Upper lobe of right lung (tissue), 1 donor: ENCODE results near the gene RAB27A. TPM values are rescaled to one million over a fixed set of nuclear protein-coding genes. Genes with fewer than 3 reads are reported as not detected.

Source experiments
- ATAC-seq: fragments of 200-7000 bp; cut with Tn5 transposase; one replicate; pipeline ENCODE4 v1.9.1; 2020; ENCODE audit warnings: mild to moderate bottlenecking, moderate library complexity
- DNase-seq: peaks from one replicate; pipeline ENCODE4 v3.0.0-alpha.2; 2020
- H3K27ac ChIP-seq: fragments of 200-600 bp; one replicate; pipeline ENCODE4 v1.8.0; 2022
- H3K27me3 ChIP-seq: fragments of 200-600 bp; one replicate; pipeline ENCODE4 v1.8.0; 2022; ENCODE audit warnings: mild to moderate bottlenecking
- H3K36me3 ChIP-seq: fragments of 200-600 bp; one replicate; pipeline ENCODE4 v1.8.0; 2022
- H3K4me1 ChIP-seq: fragments of 200-600 bp; one replicate; pipeline ENCODE4 v1.8.0; 2022
- H3K4me3 ChIP-seq: fragments of 200-600 bp; one replicate; pipeline ENCODE4 v1.8.0; 2022; ENCODE audit warnings: mild to moderate bottlenecking
- H3K9me3 ChIP-seq: fragments of 200-600 bp; one replicate; pipeline ENCODE4 v1.8.0; 2022
- intact Hi-C: fragments of 100-400 bp; cut with DNase I; formaldehyde crosslinking; loops from one replicate; pipeline ENCODE4 v1.11.0; 2022
- total RNA-seq: library from RNA; stranded (reverse); fragmentation: NEBNext Ultra II Directional; extraction: Animal tissue kit (Norgen Biotek cat#: 25700); gene quantifications from one replicate; pipeline ENCODE4 v1.2.1, GENCODE V29; 2021
- TF ChIP-seq, protein P1 (sequence below): fragments of 200-600 bp; IDR thresholded peaks from one replicate; pipeline ENCODE4 v1.8.0; 2022; ENCODE audit warnings: antibody characterized with exemption
- donor health status: DM: no; HTN: yes; CAD: no; lungs with severe emphysema.

The RAB27A gene
- total RNA-seq, 1 donor from 2014 or later: 72.5 TPM

DNA sequence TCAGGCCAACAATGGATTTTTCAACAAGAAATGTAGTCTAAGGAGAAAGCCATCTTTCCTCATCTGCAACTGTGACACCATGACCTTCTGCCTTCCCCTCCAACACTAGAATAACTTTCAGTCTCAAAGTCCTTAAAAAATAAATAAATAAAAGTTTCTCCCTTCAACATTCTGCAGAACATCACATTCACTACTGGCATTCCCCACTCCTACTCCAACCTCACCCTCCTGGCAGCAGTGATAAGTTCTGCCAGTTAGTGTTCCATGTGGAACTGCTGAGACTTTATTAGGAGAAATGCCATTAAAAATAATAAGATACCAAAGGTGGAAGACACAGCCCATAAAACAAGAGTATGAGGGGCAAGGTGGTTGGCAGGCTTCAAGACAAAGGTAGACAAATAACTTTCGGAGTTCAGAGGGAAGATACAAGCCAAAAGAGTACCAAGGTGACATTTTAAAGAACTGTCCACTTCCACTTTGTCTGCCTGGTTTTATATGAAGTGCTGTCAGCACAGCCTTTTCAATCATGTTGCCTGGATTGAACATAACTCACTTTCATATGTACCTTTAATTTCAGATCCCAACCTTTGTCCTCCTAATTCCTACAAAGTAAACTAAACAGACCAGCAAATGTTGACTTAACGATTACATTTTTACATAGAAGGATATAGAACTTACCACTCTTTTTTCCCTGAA, 55.4 kb downstream of the RAB27A start:
- H3K36me3 ChIP-seq: peaks cover 10% of the 10 kb centered on the region
- no peak overlapping the region for H3K4me3 ChIP-seq
- no peak for ATAC-seq
- TF ChIP-seq, protein P1, sequence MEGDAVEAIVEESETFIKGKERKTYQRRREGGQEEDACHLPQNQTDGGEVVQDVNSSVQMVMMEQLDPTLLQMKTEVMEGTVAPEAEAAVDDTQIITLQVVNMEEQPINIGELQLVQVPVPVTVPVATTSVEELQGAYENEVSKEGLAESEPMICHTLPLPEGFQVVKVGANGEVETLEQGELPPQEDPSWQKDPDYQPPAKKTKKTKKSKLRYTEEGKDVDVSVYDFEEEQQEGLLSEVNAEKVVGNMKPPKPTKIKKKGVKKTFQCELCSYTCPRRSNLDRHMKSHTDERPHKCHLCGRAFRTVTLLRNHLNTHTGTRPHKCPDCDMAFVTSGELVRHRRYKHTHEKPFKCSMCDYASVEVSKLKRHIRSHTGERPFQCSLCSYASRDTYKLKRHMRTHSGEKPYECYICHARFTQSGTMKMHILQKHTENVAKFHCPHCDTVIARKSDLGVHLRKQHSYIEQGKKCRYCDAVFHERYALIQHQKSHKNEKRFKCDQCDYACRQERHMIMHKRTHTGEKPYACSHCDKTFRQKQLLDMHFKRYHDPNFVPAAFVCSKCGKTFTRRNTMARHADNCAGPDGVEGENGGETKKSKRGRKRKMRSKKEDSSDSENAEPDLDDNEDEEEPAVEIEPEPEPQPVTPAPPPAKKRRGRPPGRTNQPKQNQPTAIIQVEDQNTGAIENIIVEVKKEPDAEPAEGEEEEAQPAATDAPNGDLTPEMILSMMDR: no peak
- intact Hi-C loops: no loop called here
- no peaks in the 10 kb centered on the region for H3K4me1 ChIP-seq
- H3K9me3 ChIP-seq: no peaks in the 10 kb centered on the region
- DNase-seq: no peak
- no peaks in the 10 kb centered on the region for H3K27me3 ChIP-seq
- no peak overlapping the region for H3K27ac ChIP-seq

DNA sequence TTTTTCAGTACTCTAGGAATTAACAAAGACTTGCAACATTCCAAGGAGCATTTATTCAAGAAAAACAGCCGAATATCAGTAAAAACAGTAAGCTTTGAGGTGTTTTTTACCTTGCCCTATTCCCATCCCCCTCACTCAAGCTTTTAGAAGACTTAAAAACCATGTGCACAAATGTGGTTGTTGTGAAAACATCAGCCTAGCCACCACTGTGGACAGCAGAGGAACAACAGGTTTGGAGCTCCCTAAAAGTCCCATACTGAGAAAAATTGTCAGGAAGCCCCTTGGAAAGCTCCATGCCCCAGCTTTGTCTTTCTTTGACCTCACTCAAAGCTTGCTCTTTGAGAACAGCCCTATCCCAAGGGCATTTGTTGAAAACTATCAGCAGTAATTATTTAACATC, 58.2 kb downstream of the RAB27A start:
- Histone ChIP-seq H3K27ac (no peak overlapping the region), H3K9me3 (no peaks in the 10 kb centered on the region), H3K27me3 (no peaks in the 10 kb centered on the region), H3K36me3 (peaks cover 27% of the 10 kb centered on the region), H3K4me3 (no peak overlapping the region), H3K4me1 (no peaks in the 10 kb centered on the region)
- ATAC-seq: no peak
- TF ChIP-seq, protein P1: no peak
- no peak for DNase-seq
- intact Hi-C loops: no loop called here

DNA sequence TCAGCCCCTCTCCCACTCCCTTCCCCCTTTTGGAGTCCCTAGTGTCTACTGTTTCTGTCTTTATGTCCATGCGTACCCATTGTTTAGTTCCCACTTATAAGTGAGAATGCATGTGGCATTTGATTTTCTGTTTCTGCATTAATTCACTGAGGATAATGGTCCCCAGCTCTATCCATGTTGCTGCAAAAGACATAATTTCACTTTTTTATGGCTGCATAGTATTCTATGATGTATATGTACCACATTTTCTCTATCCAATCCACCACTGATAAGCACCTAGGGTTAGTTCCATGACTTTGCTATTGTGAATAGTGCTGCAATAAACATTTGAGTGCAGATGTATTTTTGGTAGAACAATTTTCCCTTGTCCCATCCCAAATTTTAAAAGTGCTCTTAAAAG, 58.7 kb downstream of the RAB27A start:
- H3K4me3 ChIP-seq: no peak overlapping the region
- peaks cover 32% of the 10 kb centered on the region for H3K36me3 ChIP-seq
- ATAC-seq: no peak
- TF ChIP-seq, protein P1: no peak
- no peak overlapping the region for H3K27ac ChIP-seq
- no peaks in the 10 kb centered on the region for H3K9me3 ChIP-seq
- no peaks in the 10 kb centered on the region for H3K27me3 ChIP-seq
- H3K4me1 ChIP-seq: no peaks in the 10 kb centered on the region
- DNase-seq: no peak
- intact Hi-C loops: no loop called here

DNA sequence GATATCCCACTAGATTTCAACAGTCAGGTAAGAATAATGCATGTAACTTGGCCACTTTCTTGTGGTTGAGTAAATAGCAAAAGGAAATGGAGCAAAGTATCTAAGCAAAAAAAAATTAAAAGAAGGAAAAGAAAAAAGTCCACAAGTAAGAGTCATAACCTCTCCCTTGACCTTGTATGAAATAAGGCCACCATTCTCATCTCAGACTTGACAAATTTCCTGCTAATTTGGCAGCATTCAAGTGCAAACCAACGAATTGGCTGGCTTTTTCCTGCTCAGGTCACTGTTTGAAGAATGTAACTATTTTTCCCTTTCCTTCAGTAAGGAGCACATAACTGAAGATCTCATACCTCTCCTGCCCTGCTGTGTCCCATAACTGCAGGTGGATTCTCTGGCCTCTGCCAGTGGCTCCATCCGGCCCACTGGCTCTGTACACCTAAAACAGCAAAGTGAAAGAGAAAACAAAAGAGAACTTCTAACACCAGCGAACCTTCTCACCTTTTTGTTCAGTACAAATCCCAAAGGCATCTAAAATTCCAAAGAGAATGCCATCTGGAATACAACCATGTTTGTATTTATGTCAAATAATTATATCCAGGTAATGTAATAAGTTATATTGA, 59.5 kb downstream of the RAB27A start:
- H3K36me3 ChIP-seq: peaks cover 34% of the 10 kb centered on the region
- no peak overlapping the region for H3K27ac ChIP-seq
- no peak overlapping the region for H3K4me3 ChIP-seq
- no peak for DNase-seq
- H3K4me1 ChIP-seq: no peaks in the 10 kb centered on the region
- intact Hi-C loops: no loop called here
- ATAC-seq: peak; percentile 23
- H3K9me3 ChIP-seq: no peaks in the 10 kb centered on the region
- TF ChIP-seq, protein P1: no peak
- no peaks in the 10 kb centered on the region for H3K27me3 ChIP-seq

DNA sequence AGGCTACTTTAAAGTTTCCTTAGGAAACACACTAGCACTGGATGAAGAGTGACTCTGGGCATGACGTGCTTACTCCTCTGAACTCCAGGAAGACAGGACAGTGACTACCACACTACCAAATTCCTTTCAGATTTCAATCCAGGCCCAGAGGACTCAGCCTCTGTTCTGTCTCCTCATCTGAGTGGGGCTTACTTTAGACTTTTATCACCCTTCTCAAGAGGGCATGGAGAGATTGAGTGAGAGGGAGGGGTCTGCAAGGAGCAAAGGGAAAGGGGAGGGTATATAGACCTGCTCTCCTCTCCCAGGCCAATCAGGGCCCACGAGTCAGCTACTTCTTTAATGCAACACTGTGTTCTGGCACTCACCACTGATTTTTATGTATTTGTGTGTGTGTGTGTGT, 63.5 kb downstream of the RAB27A start:
- H3K36me3 ChIP-seq: peaks cover 28% of the 10 kb centered on the region
- H3K9me3 ChIP-seq: no peaks in the 10 kb centered on the region

More for the DNA sequence above, 63.5 kb downstream of the RAB27A start:
- Histone ChIP-seq H3K27me3 (no peaks in the 10 kb centered on the region), H3K4me3 (no peak overlapping the region), H3K4me1 (peaks cover 21% of the 10 kb centered on the region), H3K27ac (no peak overlapping the region)
- DNase-seq: no peak
- intact Hi-C loops: no loop called here
- ATAC-seq: no peak
- TF ChIP-seq, protein P1: no peak
